KMS-11 (cell line): Measurements from ENCODE around the gene MCC.

ENCODE experiments used
- H2AFZ ChIP-seq: fragments of 200-600 bp; sonication (generic); 2 replicates; pipeline ENCODE4 v1.6.1; 2016; ENCODE audit warnings: antibody characterized with exemption, mixed run types, low read depth
- H3K27ac ChIP-seq: fragments of 200-600 bp; sonication (generic); 2 replicates; pipeline ENCODE4 v1.6.1; 2016; ENCODE audit warnings: mild to moderate bottlenecking, mixed run types
- H3K27me3 ChIP-seq: fragments of 200-600 bp; sonication (generic); 2 replicates; pipeline ENCODE4 v1.6.1; 2017; ENCODE audit warnings: mild to moderate bottlenecking, low read depth, mixed run types, moderate library complexity; ENCODE audit not compliant: insufficient read depth
- H3K36me3 ChIP-seq: fragments of 200-600 bp; sonication (generic); 2 replicates; pipeline ENCODE4 v1.6.1; 2017; ENCODE audit warnings: mild to moderate bottlenecking, mixed run types; ENCODE audit not compliant: insufficient read depth
- H3K4me1 ChIP-seq: fragments of 200-600 bp; sonication (generic); 2 replicates; pipeline ENCODE4 v1.6.1; 2016; ENCODE audit warnings: mild to moderate bottlenecking, low read depth, mixed run types; ENCODE audit not compliant: poor library complexity, severe bottlenecking
- H3K4me2 ChIP-seq: fragments of 200-600 bp; sonication (generic); 2 replicates; pipeline ENCODE4 v1.7.0; 2016; ENCODE audit warnings: mild to moderate bottlenecking, mixed run types
- H3K4me3 ChIP-seq: fragments of 200-600 bp; sonication (generic); IDR thresholded peaks from 2 replicates; pipeline ENCODE4 v1.6.1; 2017; ENCODE audit warnings: low read depth, low read length, mixed read lengths; ENCODE audit not compliant: insufficient read depth
- H3K79me2 ChIP-seq: fragments of 200-600 bp; sonication (generic); 2 replicates; pipeline ENCODE4 v1.6.1; 2016; ENCODE audit warnings: low read depth, mixed run types; ENCODE audit not compliant: insufficient read depth
- H3K9ac ChIP-seq: fragments of 200-600 bp; sonication (generic); 2 replicates; pipeline ENCODE4 v1.6.1; 2016; ENCODE audit warnings: mild to moderate bottlenecking, mixed run types
- H4K20me1 ChIP-seq: fragments of 200-600 bp; sonication (generic); 2 replicates; pipeline ENCODE4 v1.6.1; 2016; ENCODE audit warnings: mild to moderate bottlenecking, mixed run types; ENCODE audit not compliant: insufficient read depth
- CTCF ChIP-seq: fragments of 200-600 bp; sonication (generic); conservative IDR thresholded peaks from 2 replicates; pipeline ENCODE4 v1.6.1; 2017; ENCODE audit warnings: low read depth, mild to moderate bottlenecking, antibody characterized with exemption, low read length, moderate library complexity, mixed read lengths

The MCC gene

DNA sequence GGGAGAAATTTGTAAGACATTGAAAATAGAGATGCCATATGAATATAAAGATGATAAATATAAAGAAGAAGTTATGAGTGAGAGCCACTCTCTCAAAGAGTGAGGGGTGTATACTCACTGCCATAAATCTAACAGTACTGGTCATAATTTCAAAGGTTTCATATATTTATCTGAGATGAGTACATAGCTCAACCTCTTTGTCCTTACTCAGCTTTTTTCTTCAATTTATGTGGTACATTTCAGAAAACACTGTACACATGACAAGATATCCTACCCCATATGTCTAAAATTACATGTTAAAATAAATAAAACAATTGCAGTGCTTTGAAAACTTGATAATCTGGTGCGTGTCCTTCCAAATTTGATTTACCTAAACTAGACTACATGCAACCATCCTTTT lies 5.2 kb upstream of the MCC start:
- no peaks in the 10 kb centered on the region for H3K36me3 ChIP-seq
- peaks cover 6% of the 10 kb centered on the region for H3K4me1 ChIP-seq
- H3K79me2 ChIP-seq: no peaks in the 10 kb centered on the region
- no peaks in the 10 kb centered on the region for H3K27me3 ChIP-seq
- H4K20me1 ChIP-seq: no peaks in the 10 kb centered on the region
- H3K4me3 ChIP-seq: no peak overlapping the region
- no peak for TF ChIP-seq CTCF
- no peak overlapping the region for H3K4me2 ChIP-seq
- no peak overlapping the region for H2AFZ ChIP-seq
- no peak overlapping the region for H3K9ac ChIP-seq
- H3K27ac ChIP-seq: no peak overlapping the region

DNA sequence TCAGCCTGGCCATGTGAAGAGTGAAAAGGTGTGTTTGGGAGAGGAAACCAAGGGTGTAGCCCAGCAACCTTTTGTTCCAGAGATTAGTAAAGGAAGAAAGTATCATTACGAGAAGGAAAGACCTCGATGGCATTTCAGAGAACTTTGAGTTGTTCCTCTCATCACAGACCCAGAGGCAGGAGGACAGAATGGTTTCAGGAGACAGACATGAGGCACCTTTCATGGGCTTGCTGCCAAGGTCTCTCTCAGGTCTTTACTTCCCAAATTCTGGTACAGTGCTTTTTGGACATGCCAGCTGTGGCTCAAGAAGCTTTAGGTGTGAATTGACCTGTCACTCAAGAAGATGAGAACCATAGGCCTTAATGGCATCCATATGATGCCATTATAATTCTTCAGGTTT lies 2.8 kb upstream of the MCC start:
- Histone ChIP-seq H3K79me2 (no peaks in the 10 kb centered on the region), H3K4me2 (no peak overlapping the region), H2AFZ (no peak overlapping the region), H3K27ac (no peak overlapping the region), H3K4me3 (no peak overlapping the region), H3K36me3 (no peaks in the 10 kb centered on the region), H3K9ac (no peak overlapping the region), H4K20me1 (no peaks in the 10 kb centered on the region), H3K4me1 (peaks cover 6% of the 10 kb centered on the region), H3K27me3 (no peaks in the 10 kb centered on the region)
- no peak for TF ChIP-seq CTCF

DNA sequence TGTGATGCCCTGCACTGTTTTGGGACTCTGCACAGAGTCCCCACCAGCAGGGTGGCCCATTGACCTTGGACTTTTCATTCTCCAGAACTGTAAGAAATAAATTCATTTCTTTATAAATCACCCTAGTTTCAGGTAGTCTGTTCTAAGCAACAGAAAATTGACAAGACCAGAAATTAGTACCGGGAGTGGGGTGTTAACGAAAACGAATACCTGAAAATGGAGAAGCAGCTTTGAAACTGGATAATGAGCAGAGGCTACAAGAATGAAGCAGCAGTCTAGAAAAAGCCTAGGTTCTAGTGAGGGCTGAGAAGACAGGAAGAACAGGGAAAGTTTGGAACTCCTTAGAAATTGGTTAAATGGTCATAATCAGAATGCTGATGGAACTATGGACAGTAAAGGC lies 2.1 kb upstream of the MCC start:
- H3K9ac ChIP-seq: no peak overlapping the region
- no peaks in the 10 kb centered on the region for H3K36me3 ChIP-seq
- no peak overlapping the region for H3K4me2 ChIP-seq
- no peaks in the 10 kb centered on the region for H4K20me1 ChIP-seq
- H3K27me3 ChIP-seq: no peaks in the 10 kb centered on the region
- no peak overlapping the region for H2AFZ ChIP-seq
- peaks cover 6% of the 10 kb centered on the region for H3K4me1 ChIP-seq
- no peak overlapping the region for H3K27ac ChIP-seq
- TF ChIP-seq CTCF: no peak
- H3K79me2 ChIP-seq: no peaks in the 10 kb centered on the region
- no peak overlapping the region for H3K4me3 ChIP-seq

DNA sequence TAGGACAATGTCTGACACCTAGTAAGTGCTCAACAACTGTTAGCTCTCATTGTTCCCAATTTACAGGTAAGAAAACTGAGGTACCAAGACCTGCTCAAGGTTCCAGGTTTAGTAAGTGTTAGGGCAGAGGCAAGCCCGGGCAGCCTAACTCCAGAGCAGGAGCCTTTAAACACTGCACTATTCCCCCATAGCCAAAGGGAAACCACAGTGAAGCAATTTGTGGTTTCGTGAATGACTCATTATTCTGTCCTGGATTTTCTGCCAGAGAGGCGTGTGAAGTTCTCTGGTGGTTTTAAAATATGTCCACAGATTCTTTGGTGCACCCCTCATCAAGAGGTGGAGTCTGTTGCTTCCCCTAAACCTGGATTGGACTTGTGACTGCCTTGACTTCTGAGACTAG lies 1.0 kb upstream of the MCC start:
- Histone ChIP-seq H3K27ac (no peak overlapping the region), H3K4me1 (peaks cover 6% of the 10 kb centered on the region), H3K79me2 (no peaks in the 10 kb centered on the region), H4K20me1 (no peaks in the 10 kb centered on the region), H3K27me3 (no peaks in the 10 kb centered on the region), H3K9ac (no peak overlapping the region), H2AFZ (no peak overlapping the region), H3K36me3 (no peaks in the 10 kb centered on the region), H3K4me2 (no peak overlapping the region), H3K4me3 (no peak overlapping the region)
- TF ChIP-seq CTCF: no peak
